GM19455 (cell line): Measurements from ENCODE around the gene CAMK1.

Experiments used
- ATAC-seq: cut with Tn5 transposase; IDR thresholded peaks from one replicate; pipeline ENCODE4 v1.9.1; 2021; ENCODE audit not compliant: unreplicated experiment

The CAMK1 gene

GRCh38 chr3:9793161-9793781, 23.5 kb upstream of the CAMK1 start:
- ATAC-seq = no peak

GRCh38 chr3:9792405-9793160, 22.8 kb upstream of the CAMK1 start, which contains the start of the genes ARPC4 and TADA3:
ARPC4 (plus strand) TSS chr3:9793082; CDS start chr3:9793122, 40 bp downstream.
TADA3 (minus strand) TSS chr3:9792473; CDS start chr3:9791466, 1,007 bp downstream.
- ATAC-seq = peak; percentile 83

- no peak for ATAC-seq
These were observed 22.1 kb upstream of the CAMK1 start for GRCh38 chr3:9791790-9792404.

- no peak for ATAC-seq
These were observed 21.4 kb upstream of the CAMK1 start for GRCh38 chr3:9791127-9791526.

- ATAC-seq = no peak
These were observed 18.0 kb upstream of the CAMK1 start for GRCh38 chr3:9787714-9788113.

- no peak for ATAC-seq
These were observed 17.3 kb upstream of the CAMK1 start for GRCh38 chr3:9786825-9787669.

- ATAC-seq = no peak
These were observed 16.5 kb upstream of the CAMK1 start for GRCh38 chr3:9786209-9786739.

- ATAC-seq = no peak
These were observed 15.9 kb upstream of the CAMK1 start for GRCh38 chr3:9785602-9786001.

GRCh38 chr3:9784965-9785364, 15.2 kb upstream of the CAMK1 start:
- no peak for ATAC-seq

- ATAC-seq = no peak
These were observed 14.2 kb upstream of the CAMK1 start for GRCh38 chr3:9783954-9784353.

- no peak for ATAC-seq
These were observed 13.0 kb upstream of the CAMK1 start for GRCh38 chr3:9782770-9783169.

- ATAC-seq = no peak
These were observed 12.3 kb upstream of the CAMK1 start for GRCh38 chr3:9781978-9782603.

- no peak for ATAC-seq
These were observed 11.8 kb upstream of the CAMK1 start for GRCh38 chr3:9781551-9781950.

GRCh38 chr3:9780910-9781309, 11.2 kb upstream of the CAMK1 start:
- ATAC-seq = no peak

GRCh38 chr3:9780458-9780812, 10.7 kb upstream of the CAMK1 start:
- ATAC-seq = no peak

- no peak for ATAC-seq
These were observed 10.1 kb upstream of the CAMK1 start for GRCh38 chr3:9779721-9780457.

- ATAC-seq = no peak
These were observed 9.4 kb upstream of the CAMK1 start for GRCh38 chr3:9779075-9779593.

- no peak for ATAC-seq
These were observed 8.7 kb upstream of the CAMK1 start for GRCh38 chr3:9778143-9779074.

- ATAC-seq = no peak
These were observed 7.9 kb upstream of the CAMK1 start for GRCh38 chr3:9777694-9778021.
